Spleen (tissue), 11 donors: ENCODE data around the gene NUDT12. TPM values are rescaled to one million over a fixed set of nuclear protein-coding genes. Genes with fewer than 3 reads are reported as not detected.

Experiments
- DNase-seq: peaks from one replicate; pipeline ENCODE4 v3.0.0-alpha.2; 2020
- H3K27ac ChIP-seq, 8 donors: fragments of 200-600 bp; sonication (generic) in 7 of 8; 1 replicate in 4 of 8; 2 replicates in 4 of 8; pipeline versions ENCODE4 v1.5.0 to v1.8.0; 2016 to 2021; ENCODE audit warnings: inconsistent platforms in 4 of 8, mild to moderate bottlenecking in 4 of 8, moderate library complexity in 1 of 8
- H3K27me3 ChIP-seq, 7 donors: fragments of 200-600 bp; sonication (generic) in 6 of 7; replicated peaks in 1 of 7; 1 replicate in 4 of 7; 2 replicates in 3 of 7; pipeline versions ENCODE4 v1.5.0 to v1.8.0; 2016 to 2021; ENCODE audit warnings: inconsistent platforms in 3 of 7, mild to moderate bottlenecking in 1 of 7
- H3K36me3 ChIP-seq, 6 donors: fragments of 200-600 bp; sonication (generic) in 5 of 6; 1 replicate in 4 of 6; 2 replicates in 2 of 6; pipeline versions ENCODE4 v1.5.0 to v1.8.0; 2016 to 2021; ENCODE audit warnings: inconsistent platforms in 2 of 6
- H3K4me1 ChIP-seq, 6 donors: fragments of 200-600 bp; sonication (generic) in 5 of 6; 1 replicate in 3 of 6; 2 replicates in 3 of 6; pipeline versions ENCODE4 v1.5.0 to v1.8.0; 2016 to 2021; ENCODE audit warnings: inconsistent platforms in 3 of 6
- H3K4me3 ChIP-seq, 8 donors: fragments of 200-600 bp; sonication (generic) in 7 of 8; 1 replicate in 4 of 8; 2 replicates in 4 of 8; pipeline versions ENCODE4 v1.5.0 to v1.8.0; 2016 to 2021; ENCODE audit warnings: inconsistent platforms in 4 of 8, mild to moderate bottlenecking in 4 of 8, moderate library complexity in 2 of 8
- H3K9me3 ChIP-seq, 8 donors: fragments of 200-600 bp; sonication (generic) in 7 of 8; 1 replicate in 4 of 8; 2 replicates in 4 of 8; pipeline versions ENCODE4 v1.5.0 to v1.8.0; 2016 to 2021; ENCODE audit warnings: inconsistent platforms in 4 of 8
- POLR2A ChIP-seq, 3 donors: fragments of 450-650 bp; IDR thresholded peaks; one replicate each; pipeline ENCODE4 v1.5.1; 2017; ENCODE audit warnings: antibody characterized with exemption in 3 of 3, mild to moderate bottlenecking in 1 of 3
- POLR2AphosphoS5 ChIP-seq, 3 donors: sonication (generic); formaldehyde crosslinking; IDR thresholded peaks; one replicate each; pipeline ENCODE4 v1.5.1; 2017; ENCODE audit warnings: antibody characterized with exemption in 3 of 3
- WGBS, 5 donors: extraction: QIAGEN DNeasy Blood & Tissue Kit in 3 of 5; methylation state at CpG; one replicate each; pipeline versions ENCODE4 v1.1.5 to v1.1.7; 2013 to 2018; 5-methylcytosine and 5-hydroxymethylcytosine counted together
- intact Hi-C: fragments of 100-400 bp; cut with DNase I; formaldehyde crosslinking; loops from one replicate; pipeline ENCODE4 v1.15.0; 2023; ENCODE audit warnings: low total_unique reads
- polyA plus RNA-seq, 3 donors: library from polyadenylated mRNA; stranded (reverse); fragments of 200-250 nt; gene quantifications; one replicate each; pipeline ENCODE4 v1.2.1, GENCODE V29; 2013
- total RNA-seq, 7 donors: library from RNA; depleted of rRNA in 3 of 7; stranded (reverse); fragments of >200 nt in 3 of 7; fragmentation: NEBNext Ultra II Directional in 4 of 7; extraction: Animal tissue kit (Norgen Biotek cat#: 25700) in 4 of 7; gene quantifications; one replicate each; pipeline versions ENCODE4 v1.1.0 to v1.2.1, GENCODE V29; 2016 to 2021
- TF ChIP-seq, protein P1 (sequence below), 11 experiments: fragments of 200-600 bp in 7 of 11; fragments of 450-650 bp in 4 of 11; sonication (generic) in 4 of 11; IDR thresholded peaks in 8 of 11; conservative IDR thresholded peaks in 3 of 11; 1 replicate in 7 of 11; 2 replicates in 4 of 11; pipeline versions ENCODE4 v1.4.0 to v1.8.0; 2016 to 2021; ENCODE audit warnings: antibody characterized with exemption in 11 of 11, inconsistent platforms in 4 of 11, mild to moderate bottlenecking in 1 of 11
- donor health status: healthy with polysubstance abuse.
- donor health status: DM: no; HTN: no; CAD: no; lungs with moderate emphysema.
- donor health status: DM: no; HTN: no; CAD: no.
- donor health status: Bipolar disorder and iron deficiency.
- donor health status: healthy.
- donor health status: DM: no; HTN: no; CAD: no.
- donor health status: DM: yes; HTN: yes; CAD: no.

The NUDT12 gene
- total and polyA plus RNA-seq, 10 donors = 3.0 to 13.1 (median 5.2) TPM

DNA sequence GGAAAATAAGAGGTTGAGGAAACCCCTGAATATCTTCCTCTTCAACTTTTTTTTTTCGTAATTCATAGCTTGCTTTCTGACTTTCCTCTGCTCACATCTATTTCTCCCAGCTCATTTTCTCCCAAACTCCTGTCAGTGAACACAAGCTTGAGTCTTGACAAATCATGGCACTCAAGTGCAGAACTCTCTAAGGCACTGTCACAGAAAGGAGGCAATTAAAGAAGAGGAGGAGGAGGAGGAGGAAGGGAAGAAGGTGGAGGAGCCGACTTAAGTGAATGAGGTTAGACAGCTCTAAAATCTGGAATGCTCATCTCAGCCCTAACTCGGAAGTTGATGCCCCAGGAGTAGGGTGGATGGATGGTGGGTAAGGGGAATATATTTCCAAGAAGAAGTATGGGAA is 27.2 kb upstream of the NUDT12 start:
- H3K9me3 ChIP-seq = no peaks in the 10 kb centered on the region
- intact Hi-C loops = loop anchor here (5.0 kb wide), 1 partner anchor 588 kb away; no protein-coding TSS in a partner anchor
- H3K36me3 ChIP-seq = no peaks in the 10 kb centered on the region
- no peaks in the 10 kb centered on the region for H3K4me1 ChIP-seq
- H3K4me3 ChIP-seq = no peak overlapping the region
- no peak for TF ChIP-seq POLR2A (IDR thresholded peaks at IDR 0.05)
- TF ChIP-seq, protein P1, sequence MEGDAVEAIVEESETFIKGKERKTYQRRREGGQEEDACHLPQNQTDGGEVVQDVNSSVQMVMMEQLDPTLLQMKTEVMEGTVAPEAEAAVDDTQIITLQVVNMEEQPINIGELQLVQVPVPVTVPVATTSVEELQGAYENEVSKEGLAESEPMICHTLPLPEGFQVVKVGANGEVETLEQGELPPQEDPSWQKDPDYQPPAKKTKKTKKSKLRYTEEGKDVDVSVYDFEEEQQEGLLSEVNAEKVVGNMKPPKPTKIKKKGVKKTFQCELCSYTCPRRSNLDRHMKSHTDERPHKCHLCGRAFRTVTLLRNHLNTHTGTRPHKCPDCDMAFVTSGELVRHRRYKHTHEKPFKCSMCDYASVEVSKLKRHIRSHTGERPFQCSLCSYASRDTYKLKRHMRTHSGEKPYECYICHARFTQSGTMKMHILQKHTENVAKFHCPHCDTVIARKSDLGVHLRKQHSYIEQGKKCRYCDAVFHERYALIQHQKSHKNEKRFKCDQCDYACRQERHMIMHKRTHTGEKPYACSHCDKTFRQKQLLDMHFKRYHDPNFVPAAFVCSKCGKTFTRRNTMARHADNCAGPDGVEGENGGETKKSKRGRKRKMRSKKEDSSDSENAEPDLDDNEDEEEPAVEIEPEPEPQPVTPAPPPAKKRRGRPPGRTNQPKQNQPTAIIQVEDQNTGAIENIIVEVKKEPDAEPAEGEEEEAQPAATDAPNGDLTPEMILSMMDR (IDR thresholded peaks at IDR 0.05 in 8 of 11, conservative IDR thresholded peaks at IDR 0.05 in 3 of 11) = no peak
- no peak for TF ChIP-seq POLR2AphosphoS5 (IDR thresholded peaks at IDR 0.05)
- DNase-seq = no peak
- WGBS, 5 donors = 71 to 85% (median 83%) methylated on average over 3 of the region's 3 CpGs
- H3K27ac ChIP-seq = no peak overlapping the region
- no peaks in the 10 kb centered on the region for H3K27me3 ChIP-seq

DNA sequence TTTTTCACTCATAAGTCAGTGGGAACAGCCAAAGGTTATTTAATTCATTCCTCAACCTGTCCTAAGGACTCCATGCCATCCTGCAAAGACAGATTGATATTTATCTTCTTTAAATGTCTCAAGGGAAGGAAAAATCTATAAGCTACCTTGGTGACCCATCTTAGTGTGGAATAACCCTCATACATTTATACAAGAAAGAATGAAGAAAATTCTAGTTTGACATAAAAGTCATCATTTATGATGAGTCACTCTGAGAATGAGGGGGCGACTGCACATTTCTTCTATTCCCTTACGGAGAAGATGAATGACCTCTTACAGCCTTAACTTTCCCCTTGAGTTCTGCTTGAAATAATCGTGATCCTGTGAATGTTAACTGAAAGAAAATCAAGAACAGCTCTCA is 26.8 kb upstream of the NUDT12 start:
- TF ChIP-seq POLR2A (IDR thresholded peaks at IDR 0.05) = no peak
- TF ChIP-seq, protein P1 (IDR thresholded peaks at IDR 0.05 in 8 of 11, conservative IDR thresholded peaks at IDR 0.05 in 3 of 11) = no peak
- TF ChIP-seq POLR2AphosphoS5 (IDR thresholded peaks at IDR 0.05) = no peak
- Histone ChIP-seq H3K4me1 (no peaks in the 10 kb centered on the region), H3K9me3 (no peaks in the 10 kb centered on the region), H3K27me3 (no peaks in the 10 kb centered on the region), H3K27ac (no peak overlapping the region), H3K4me3 (no peak overlapping the region), H3K36me3 (no peaks in the 10 kb centered on the region)
- intact Hi-C loops = loop anchor here (5.0 kb wide), 1 partner anchor 588 kb away; no protein-coding TSS in a partner anchor
- no peak for DNase-seq
- WGBS, 5 donors = 51 to 81% (median 67%) methylated on average over 3 of the region's 3 CpGs

DNA sequence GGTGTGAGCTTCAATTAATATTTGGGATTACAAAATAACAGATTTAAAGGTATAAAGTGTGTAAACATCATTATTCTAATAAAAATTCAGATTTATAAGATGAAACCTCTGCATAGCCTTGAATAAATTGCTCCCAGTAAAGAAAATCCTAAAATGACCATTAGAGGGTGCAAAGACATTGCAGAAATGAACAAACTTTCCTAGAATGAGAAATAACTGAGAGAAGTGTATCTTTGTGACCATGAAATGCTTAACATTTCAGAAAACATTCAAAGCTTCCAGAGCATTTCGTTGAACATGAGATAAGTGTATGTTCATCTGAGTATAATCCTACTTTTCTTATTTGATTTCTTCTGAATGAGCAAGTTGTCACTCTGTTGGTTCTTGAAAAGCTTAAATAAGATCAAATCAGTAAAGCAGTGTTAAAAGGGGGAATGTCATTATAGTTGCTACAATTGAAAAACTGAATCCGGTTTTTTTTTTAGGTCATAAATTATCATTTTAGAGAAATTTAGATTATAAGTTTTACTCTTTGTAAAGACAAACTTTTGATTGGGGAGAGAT is 24.7 kb upstream of the NUDT12 start:
- Histone ChIP-seq H3K36me3 (no peaks in the 10 kb centered on the region), H3K4me1 (no peaks in the 10 kb centered on the region), H3K9me3 (no peaks in the 10 kb centered on the region), H3K4me3 (no peak overlapping the region), H3K27ac (no peak overlapping the region), H3K27me3 (no peaks in the 10 kb centered on the region)
- no peak for TF ChIP-seq POLR2A (IDR thresholded peaks at IDR 0.05)
- TF ChIP-seq, protein P1 (IDR thresholded peaks at IDR 0.05 in 8 of 11, conservative IDR thresholded peaks at IDR 0.05 in 3 of 11) = peak in 5 of 11 experiments; percentile 19 to 34 (median 30)
- intact Hi-C loops = loop anchor here (5.0 kb wide), 1 partner anchor 590 kb away; no protein-coding TSS in a partner anchor
- no peak for DNase-seq
- 49 to 67% (median 53%) methylated on average over 2 of the region's 2 CpGs for whole genome bisulfite sequencing, 5 donors

DNA sequence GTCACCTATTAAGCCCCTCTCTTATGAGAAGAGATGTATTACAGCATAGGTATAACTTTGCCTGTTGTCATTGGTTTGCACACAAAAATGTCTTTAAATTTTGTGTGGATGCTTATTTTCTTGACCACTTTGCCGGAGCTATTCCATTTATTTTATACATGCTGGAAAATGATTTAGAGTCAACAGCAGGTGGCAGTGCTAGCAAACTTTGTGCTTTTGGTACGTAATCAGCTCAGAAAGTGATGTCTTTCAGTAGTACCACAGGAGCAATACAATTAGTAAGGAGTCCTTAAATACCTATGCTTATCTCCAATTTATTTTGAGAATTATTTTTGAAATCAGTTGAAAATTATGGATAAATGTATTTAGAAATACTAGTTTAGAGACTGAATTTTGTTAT is 19.8 kb upstream of the NUDT12 start:
- H3K4me3 ChIP-seq = no peak overlapping the region
- no peaks in the 10 kb centered on the region for H3K27me3 ChIP-seq
- H3K9me3 ChIP-seq = no peaks in the 10 kb centered on the region
- H3K36me3 ChIP-seq = no peaks in the 10 kb centered on the region
- WGBS, 5 donors = 25 to 45% (median 29%) methylated on average over 2 of the region's 2 CpGs
- intact Hi-C loops = no loop called here
- no peak overlapping the region for H3K27ac ChIP-seq
- H3K4me1 ChIP-seq = no peaks in the 10 kb centered on the region
- TF ChIP-seq, protein P1 (IDR thresholded peaks at IDR 0.05 in 8 of 11, conservative IDR thresholded peaks at IDR 0.05 in 3 of 11) = peak in 5 of 11 experiments; percentile 16 to 44 (median 34)
- TF ChIP-seq POLR2AphosphoS5 (IDR thresholded peaks at IDR 0.05) (no peak), POLR2A (IDR thresholded peaks at IDR 0.05) (no peak)
- no peak for DNase-seq
